ENCODE data around the gene MMP8. TPM values are rescaled to one million over a fixed set of nuclear protein-coding genes. Genes with fewer than 3 reads are reported as not detected.
"Not testable (repeated sequence)": the region's sequence is repeated elsewhere in the genome, so short reads cannot be mapped to it uniquely, and the experiment has no call there.

Gene MMP8
- total and polyA plus RNA-seq, 3 experiments from 2014 or later: not detected

- H3K4me1 Mint-ChIP-seq: no peaks in the 10 kb centered on the region
- no peak overlapping the region for H3K4me3 Mint-ChIP-seq
- ChIA-PET CTCF (no interaction called here), POLR2A (no interaction called here)
- Histone ChIP-seq H3K27ac (ENCODE audit: low read depth, low read length) (no peak overlapping the region), H3K4me1 (ENCODE audit: insufficient read depth, low read length) (no peaks in the 10 kb centered on the region), H3K36me3 (ENCODE audit: insufficient read depth, low read length) (no peaks in the 10 kb centered on the region), H3K9me3 (ENCODE audit: low read length) (no peaks in the 10 kb centered on the region), H3K27me3 (ENCODE audit: insufficient read depth, low read length, poor library complexity, severe bottlenecking) (no peaks in the 10 kb centered on the region), H3K4me3 (ENCODE audit: low read length) (no peak overlapping the region)
- H3K36me3 Mint-ChIP-seq: no peaks in the 10 kb centered on the region
- no peak for DNase-seq
- no peak overlapping the region for H3K27ac Mint-ChIP-seq
- no peaks in the 10 kb centered on the region for H3K9me3 Mint-ChIP-seq
- peaks cover 6 to 24% of the 10 kb centered on the region in 2 donors for H3K27me3 Mint-ChIP-seq
These were observed 35.7 kb upstream of the MMP8 start for GRCh38 chr11:102760344-102761035.

GRCh38 chr11:102757823-102758549, 33.2 kb upstream of the MMP8 start:
- no peak overlapping the region for H3K27ac ChIP-seq (ENCODE audit: low read depth, low read length)
- CTCF ChIA-PET: no interaction called here
- no peaks in the 10 kb centered on the region for H3K9me3 ChIP-seq (ENCODE audit: low read length)
- H3K4me1 Mint-ChIP-seq: no peaks in the 10 kb centered on the region
- no peaks in the 10 kb centered on the region for H3K36me3 ChIP-seq (ENCODE audit: insufficient read depth, low read length)
- no peak overlapping the region for H3K4me3 Mint-ChIP-seq
- no peak for DNase-seq
- peaks cover 9 to 37% of the 10 kb centered on the region in 2 donors for H3K27me3 Mint-ChIP-seq
- no peaks in the 10 kb centered on the region for H3K36me3 Mint-ChIP-seq
- no peak overlapping the region for H3K27ac Mint-ChIP-seq
- no peaks in the 10 kb centered on the region for H3K9me3 Mint-ChIP-seq
- POLR2A ChIA-PET: no interaction called here
- H3K4me1 ChIP-seq (ENCODE audit: insufficient read depth, low read length): no peaks in the 10 kb centered on the region
- H3K27me3 ChIP-seq (ENCODE audit: insufficient read depth, low read length, poor library complexity, severe bottlenecking): no peaks in the 10 kb centered on the region
- no peak overlapping the region for H3K4me3 ChIP-seq (ENCODE audit: low read length)

- Mint-ChIP-seq H3K4me3 (no peak overlapping the region), H3K36me3 (no peaks in the 10 kb centered on the region), H3K27ac (no peak overlapping the region), H3K4me1 (no peaks in the 10 kb centered on the region), H3K9me3 (peaks cover 0 to 5% (median 4%) of the 10 kb centered on the region in 5 donors), H3K27me3 (peaks cover 13 to 54% of the 10 kb centered on the region in 2 donors)
- H3K4me3 ChIP-seq (ENCODE audit: low read length): no peak overlapping the region
- ChIA-PET CTCF (no interaction called here), POLR2A (no interaction called here)
- no peaks in the 10 kb centered on the region for H3K9me3 ChIP-seq (ENCODE audit: low read length)
- no peaks in the 10 kb centered on the region for H3K36me3 ChIP-seq (ENCODE audit: insufficient read depth, low read length)
- no peaks in the 10 kb centered on the region for H3K27me3 ChIP-seq (ENCODE audit: insufficient read depth, low read length, poor library complexity, severe bottlenecking)
- no peak overlapping the region for H3K27ac ChIP-seq (ENCODE audit: low read depth, low read length)
- H3K4me1 ChIP-seq (ENCODE audit: insufficient read depth, low read length): no peaks in the 10 kb centered on the region
- DNase-seq: no peak
These were observed 28.5 kb upstream of the MMP8 start for GRCh38 chr11:102753267-102753666.

GRCh38 chr11:102751673-102752072, 26.9 kb upstream of the MMP8 start:
- no peaks in the 10 kb centered on the region for H3K27me3 ChIP-seq (ENCODE audit: insufficient read depth, low read length, poor library complexity, severe bottlenecking)
- no peaks in the 10 kb centered on the region for H3K4me1 ChIP-seq (ENCODE audit: insufficient read depth, low read length)
- H3K4me3 ChIP-seq (ENCODE audit: low read length): no peak overlapping the region
- no peak overlapping the region for H3K27ac Mint-ChIP-seq
- no peak overlapping the region for H3K4me3 Mint-ChIP-seq
- no peaks in the 10 kb centered on the region for H3K36me3 ChIP-seq (ENCODE audit: insufficient read depth, low read length)
- no peaks in the 10 kb centered on the region for H3K4me1 Mint-ChIP-seq
- ChIA-PET POLR2A (no interaction called here), CTCF (no interaction called here)
- no peaks in the 10 kb centered on the region for H3K9me3 ChIP-seq (ENCODE audit: low read length)
- DNase-seq: no peak
- H3K27me3 Mint-ChIP-seq: peaks cover 18 to 47% of the 10 kb centered on the region in 2 donors
- no peak overlapping the region for H3K27ac ChIP-seq (ENCODE audit: low read depth, low read length)
- peaks cover 0 to 9% (median 9%) of the 10 kb centered on the region in 5 donors for H3K9me3 Mint-ChIP-seq
- H3K36me3 Mint-ChIP-seq: no peaks in the 10 kb centered on the region

GRCh38 chr11:102749101-102749722, 24.5 kb upstream of the MMP8 start:
- POLR2A ChIA-PET: no interaction called here
- no peaks in the 10 kb centered on the region for H3K36me3 ChIP-seq (ENCODE audit: insufficient read depth, low read length)
- no peaks in the 10 kb centered on the region for H3K4me1 ChIP-seq (ENCODE audit: insufficient read depth, low read length)

GRCh38 chr11:102746746-102747578, 22.2 kb upstream of the MMP8 start:
- H3K4me3 ChIP-seq (ENCODE audit: low read length); H3K36me3 ChIP-seq (ENCODE audit: insufficient read depth, low read length); H3K9me3 ChIP-seq (ENCODE audit: low read length); H3K4me1 ChIP-seq (ENCODE audit: insufficient read depth, low read length); H3K27ac Mint-ChIP-seq; H3K4me1 Mint-ChIP-seq; CTCF ChIA-PET; DNase-seq; H3K36me3 Mint-ChIP-seq; H3K4me3 Mint-ChIP-seq; POLR2A ChIA-PET; H3K27ac ChIP-seq (ENCODE audit: low read depth, low read length); H3K27me3 ChIP-seq (ENCODE audit: insufficient read depth, low read length, poor library complexity, severe bottlenecking): not testable (repeated sequence)
- Mint-ChIP-seq H3K9me3 (peaks cover 0 to 12% (median 10%) of the 10 kb centered on the region in 5 donors), H3K27me3 (peaks cover 10 to 24% of the 10 kb centered on the region in 2 donors)

More at GRCh38 chr11:102749101-102749722, 24.5 kb upstream of the MMP8 start:
- CTCF ChIA-PET: no interaction called here
- H3K27me3 Mint-ChIP-seq: peaks cover 10 to 32% of the 10 kb centered on the region in 2 donors
- Histone ChIP-seq H3K9me3 (ENCODE audit: low read length) (no peaks in the 10 kb centered on the region), H3K27me3 (ENCODE audit: insufficient read depth, low read length, poor library complexity, severe bottlenecking) (no peaks in the 10 kb centered on the region), H3K4me3 (ENCODE audit: low read length) (no peak overlapping the region), H3K27ac (ENCODE audit: low read depth, low read length) (no peak overlapping the region)
- H3K4me3 Mint-ChIP-seq: no peak overlapping the region
- no peak for DNase-seq
- no peak overlapping the region for H3K27ac Mint-ChIP-seq
- no peaks in the 10 kb centered on the region for H3K4me1 Mint-ChIP-seq
- no peaks in the 10 kb centered on the region for H3K36me3 Mint-ChIP-seq
- H3K9me3 Mint-ChIP-seq: peaks cover 0 to 12% (median 10%) of the 10 kb centered on the region in 5 donors

GRCh38 chr11:102734650-102735049, 9.9 kb upstream of the MMP8 start:
- no peak for DNase-seq
- H3K27ac ChIP-seq (ENCODE audit: low read depth, low read length): no peak overlapping the region
- Mint-ChIP-seq H3K27ac (no peak overlapping the region), H3K27me3 (peaks cover 5 to 30% of the 10 kb centered on the region in 2 donors), H3K4me1 (no peaks in the 10 kb centered on the region), H3K9me3 (peaks cover 0 to 3% (median 0%) of the 10 kb centered on the region in 5 donors), H3K36me3 (no peaks in the 10 kb centered on the region), H3K4me3 (no peak overlapping the region)
- H3K27me3 ChIP-seq (ENCODE audit: insufficient read depth, low read length, poor library complexity, severe bottlenecking): no peaks in the 10 kb centered on the region
- POLR2A ChIA-PET: no interaction called here
- H3K4me3 ChIP-seq (ENCODE audit: low read length): no peak overlapping the region
- CTCF ChIA-PET: no interaction called here
- H3K4me1 ChIP-seq (ENCODE audit: insufficient read depth, low read length): no peaks in the 10 kb centered on the region
- H3K36me3 ChIP-seq (ENCODE audit: insufficient read depth, low read length): no peaks in the 10 kb centered on the region
- no peaks in the 10 kb centered on the region for H3K9me3 ChIP-seq (ENCODE audit: low read length)

All from CD8-positive, alpha-beta memory T cell (primary cell).